ENCODE measurements around the gene ADI1.
A peak's percentile ranks its signal among the peaks of the same experiment; 100 is the strongest.

The ADI1 gene

GRCh38 chr2:3519255-3520205 lies at the start of gene ADI1:
Gene ADI1, minus strand, starts transcription at chr2:3519531. Its CDS starts 44 bp downstream, at chr2:3519487.
- peak; percentile 81 for DNase-seq (ENCODE audit: low read depth)

- no peak for DNase-seq (ENCODE audit: low read depth)
Observed at GRCh38 chr2:3566806-3567205, 47.5 kb upstream of the ADI1 start.

GRCh38 chr2:3565117-3565516 lies 45.8 kb upstream of the ADI1 start:
- no peak for DNase-seq (ENCODE audit: low read depth)

GRCh38 chr2:3563521-3563976 lies 44.2 kb upstream of the ADI1 start:
- no peak for DNase-seq (ENCODE audit: low read depth)

DNA sequence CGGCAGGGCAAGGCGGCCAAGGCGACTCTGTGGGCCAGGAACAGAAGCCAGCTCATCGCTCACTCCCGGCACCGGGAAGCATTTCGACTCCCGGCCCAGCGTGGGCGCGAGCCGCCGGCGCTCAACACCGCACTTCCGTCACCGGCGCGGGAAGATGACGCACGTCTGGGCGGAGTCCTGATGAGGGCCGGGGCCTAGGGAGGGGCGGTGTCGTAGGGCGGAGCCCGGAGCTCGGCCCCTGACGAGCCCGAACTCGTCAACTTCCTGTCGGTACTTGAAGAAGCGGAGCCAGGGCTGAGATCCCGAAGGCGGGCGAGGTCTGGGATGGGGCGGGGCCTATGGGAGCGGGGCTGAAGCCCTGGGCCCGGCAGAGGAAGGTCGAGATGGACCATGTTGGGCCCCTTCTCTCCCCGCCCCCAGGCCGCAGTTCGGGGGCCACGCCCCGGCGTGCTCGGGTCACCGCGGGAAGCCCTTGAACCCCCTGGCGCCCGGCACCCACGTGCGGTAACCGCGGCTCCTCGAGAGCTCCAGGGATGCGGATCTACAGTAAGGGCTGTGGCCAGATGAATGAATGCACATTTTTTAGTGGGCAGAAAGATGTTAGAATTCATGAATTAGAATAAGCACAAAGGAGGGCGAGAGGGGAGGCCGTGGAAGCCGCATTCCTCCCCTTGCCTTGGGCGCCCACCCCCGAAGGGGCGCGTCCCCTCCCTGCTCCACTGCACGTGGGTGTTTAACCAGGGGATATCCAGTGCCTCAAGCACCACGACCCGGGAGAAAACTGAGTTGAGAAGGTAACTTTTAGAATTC lies 39.1 kb upstream of the ADI1 start, which contains the start of gene RNASEH1:
RNASEH1 (minus strand) TSS at position 129 of the 810 bp plus-strand sequence; CDS start at position 56, 73 bp downstream.
- DNase-seq (ENCODE audit: low read depth) = peak; percentile 99

DNA sequence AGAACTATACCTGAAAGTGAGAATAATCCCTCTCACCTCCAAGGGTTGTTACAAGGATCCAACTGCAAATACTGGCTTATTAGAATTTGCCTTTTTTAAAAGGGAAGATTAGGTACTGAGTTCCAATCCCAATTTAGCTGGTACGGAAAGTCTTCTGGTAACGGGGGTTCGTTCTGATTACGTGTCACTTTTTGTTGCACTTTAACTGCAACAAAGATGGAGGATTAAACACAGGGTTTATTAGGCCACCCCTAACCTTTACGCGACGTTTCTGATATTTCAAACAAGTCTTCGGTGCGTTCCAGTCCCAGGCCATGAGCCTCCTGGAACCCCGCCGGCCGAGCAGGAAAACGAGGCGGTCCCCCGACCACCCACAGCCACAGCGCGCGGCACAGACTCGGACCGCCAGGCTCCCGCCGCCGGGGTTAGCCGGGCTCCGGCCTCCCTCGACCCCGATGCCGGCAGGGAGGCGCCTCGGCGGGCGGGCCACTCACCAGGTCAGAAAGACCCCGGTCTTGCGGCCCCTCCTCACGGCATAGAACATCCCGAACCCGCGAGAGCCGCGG lies 38.4 kb upstream of the ADI1 start:
- DNase-seq (ENCODE audit: low read depth) = peak; percentile 22

- no peak for DNase-seq (ENCODE audit: low read depth)
Observed at GRCh38 chr2:3553946-3554345, 34.6 kb upstream of the ADI1 start.

GRCh38 chr2:3547915-3548314 lies 28.6 kb upstream of the ADI1 start:
- DNase-seq (ENCODE audit: low read depth) = peak; percentile 31

DNA sequence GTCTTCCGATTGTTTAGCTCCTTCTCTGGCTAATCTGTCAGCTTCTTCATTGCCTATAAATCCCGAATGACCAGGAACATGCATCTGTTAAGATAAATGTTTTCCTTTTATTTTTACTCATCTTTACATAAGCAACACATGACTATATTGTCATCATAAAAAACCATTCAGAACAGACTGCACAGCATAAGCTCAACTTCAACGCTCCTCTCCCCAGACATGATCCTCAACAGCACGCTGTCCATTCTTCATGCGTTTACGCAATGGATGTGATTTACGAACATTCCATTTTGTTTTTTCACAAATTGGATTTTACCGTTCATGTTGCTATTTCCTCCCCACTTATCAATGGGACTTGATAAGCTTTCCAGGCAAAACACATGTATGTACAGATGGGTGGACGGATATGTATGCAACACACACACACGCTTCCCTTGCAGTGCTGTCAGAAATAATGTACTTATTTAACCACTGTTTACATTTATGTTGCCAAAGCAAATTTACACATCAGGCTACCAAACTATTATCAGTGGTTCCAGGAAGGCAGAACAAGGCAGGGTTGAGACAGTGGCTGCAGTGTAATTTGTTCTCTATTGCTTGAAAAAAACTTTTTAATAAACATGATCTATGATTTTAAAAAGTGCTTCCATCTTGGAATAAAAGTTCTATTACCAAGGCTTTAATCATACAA lies 26.6 kb upstream of the ADI1 start:
- no peak for DNase-seq (ENCODE audit: low read depth)

GRCh38 chr2:3543023-3543683 lies 23.8 kb upstream of the ADI1 start:
- DNase-seq (ENCODE audit: low read depth) = no peak

GRCh38 chr2:3542107-3542506 lies 22.8 kb upstream of the ADI1 start:
- no peak for DNase-seq (ENCODE audit: low read depth)

- DNase-seq (ENCODE audit: low read depth) = no peak
Observed at GRCh38 chr2:3539836-3540235, 20.5 kb upstream of the ADI1 start.

DNA sequence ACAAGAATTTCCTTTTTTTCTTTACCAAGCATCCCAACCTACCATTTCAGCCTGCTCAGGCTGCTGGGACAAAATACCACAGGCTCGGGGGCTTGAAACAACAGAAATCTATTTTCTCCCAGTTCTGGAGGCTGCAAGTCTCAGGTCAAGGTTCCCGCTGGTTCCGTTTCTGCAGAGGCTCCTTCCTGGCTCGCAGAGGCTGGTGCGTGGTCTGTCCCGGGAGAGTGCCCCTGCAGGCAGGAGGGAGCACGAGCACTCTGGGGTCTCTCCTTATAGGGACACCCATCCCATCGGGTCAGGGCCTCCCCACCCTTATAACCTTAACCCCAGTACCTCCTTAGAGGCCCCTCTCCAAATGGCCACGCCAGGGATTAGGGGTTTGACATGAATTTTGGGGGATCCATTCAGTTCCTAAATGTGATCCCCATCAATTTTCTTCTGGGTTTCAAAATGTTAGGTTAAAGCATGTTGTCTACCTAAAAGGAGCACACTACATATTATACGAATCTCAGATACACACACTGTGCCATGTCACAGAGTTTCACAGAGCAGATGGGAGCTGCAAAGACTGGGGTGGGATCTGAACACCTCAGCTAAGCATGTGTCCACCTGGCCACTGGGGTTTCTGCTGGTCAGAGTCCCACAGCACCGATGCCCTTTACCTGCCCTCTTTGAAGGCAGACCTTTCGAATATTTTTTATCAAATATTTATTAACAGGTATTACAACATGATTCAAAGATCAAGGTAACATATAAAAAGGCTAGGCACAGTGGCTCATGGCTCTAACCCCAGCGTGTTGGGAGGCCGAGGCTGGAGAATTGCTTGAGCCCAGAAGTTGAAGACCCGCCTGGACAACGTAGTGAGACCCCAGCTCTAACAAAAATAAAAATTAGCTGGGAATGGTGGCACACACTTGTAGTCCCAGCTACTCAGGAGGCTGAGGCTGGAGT lies 17.6 kb upstream of the ADI1 start:
- DNase-seq (ENCODE audit: low read depth) = peak; percentile 74

DNA sequence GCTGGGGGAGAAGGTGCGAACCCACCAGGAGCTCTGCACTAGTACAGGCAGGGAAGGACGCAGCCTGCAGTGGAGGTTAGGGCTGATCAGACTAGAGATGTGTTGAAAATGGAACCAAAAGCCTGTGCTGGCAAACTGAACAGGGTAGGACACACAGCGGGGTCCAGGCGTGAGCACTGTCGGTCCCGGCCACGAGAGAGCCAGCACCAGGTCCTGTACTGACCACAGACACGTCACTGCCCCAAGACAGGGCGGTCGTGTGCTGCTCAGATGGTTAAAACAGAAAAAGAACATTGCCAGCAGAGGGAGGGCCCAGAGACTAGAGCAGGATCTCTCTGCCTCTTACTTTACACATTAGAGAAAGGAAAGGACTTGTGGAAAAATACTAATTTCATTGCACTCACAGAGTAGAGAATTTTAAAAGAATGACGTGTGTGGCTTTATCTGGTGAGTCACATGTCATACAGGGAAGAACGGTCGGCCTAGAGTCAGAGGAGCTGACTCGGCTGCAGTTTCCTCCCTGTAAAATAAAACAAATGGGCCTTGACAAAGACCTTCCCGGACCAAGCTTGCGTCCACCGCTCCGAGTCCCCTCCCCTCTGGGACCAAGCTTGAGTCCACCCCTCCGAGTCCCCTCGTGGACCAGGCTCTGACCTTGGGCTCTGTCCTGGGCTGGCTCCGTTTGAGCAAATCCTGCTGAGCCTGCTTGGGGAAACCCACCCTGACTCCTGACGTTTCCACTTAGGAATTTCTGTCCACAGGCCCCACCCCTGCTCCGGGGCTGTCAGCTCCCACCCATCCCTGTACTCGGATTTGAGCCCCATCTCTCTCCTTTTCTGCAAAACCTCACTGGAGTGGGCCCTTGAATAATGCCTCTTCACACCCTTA lies 16.7 kb upstream of the ADI1 start:
- DNase-seq (ENCODE audit: low read depth) = peak; percentile 92

DNA sequence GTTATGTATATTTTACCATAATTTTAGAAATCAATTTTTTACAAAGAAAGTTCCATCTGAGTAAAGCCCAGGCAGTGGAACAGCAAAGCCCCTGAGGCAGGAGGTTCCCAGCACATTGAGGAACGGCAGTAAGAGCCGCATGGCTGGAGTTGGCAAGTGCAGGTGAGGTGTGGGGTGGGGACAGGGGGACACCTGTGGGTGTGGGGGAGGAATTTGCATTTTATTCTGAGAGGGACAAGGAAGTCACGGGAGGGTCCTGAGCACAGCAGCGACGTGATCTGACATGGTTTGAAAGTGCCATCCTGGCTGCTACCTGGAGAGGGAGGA lies 16.1 kb upstream of the ADI1 start:
- no peak for DNase-seq (ENCODE audit: low read depth)

GRCh38 chr2:3534251-3534814 lies 15.0 kb upstream of the ADI1 start:
- no peak for DNase-seq (ENCODE audit: low read depth)

GRCh38 chr2:3533836-3534235 lies 14.5 kb upstream of the ADI1 start:
- no peak for DNase-seq (ENCODE audit: low read depth)

DNA sequence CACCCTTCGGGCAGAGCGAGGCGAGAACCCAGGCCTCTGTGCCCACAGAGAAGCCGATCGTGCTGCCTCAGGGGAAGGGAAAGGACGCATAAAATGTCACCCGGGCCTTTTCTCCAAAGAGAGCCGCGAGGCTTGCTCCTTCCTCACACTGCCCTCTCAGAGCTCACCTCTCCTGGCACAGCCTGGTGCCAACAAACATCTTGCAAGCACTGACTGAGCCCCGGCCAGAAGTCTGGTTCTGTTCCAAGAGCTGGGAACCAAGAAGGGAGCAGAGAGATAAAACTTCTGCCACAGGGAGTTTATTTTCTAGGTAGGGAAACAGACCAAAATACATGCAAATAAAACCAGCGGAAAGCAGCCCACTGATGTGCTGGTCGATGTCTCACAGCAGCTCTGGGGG lies 13.6 kb upstream of the ADI1 start:
- DNase-seq (ENCODE audit: low read depth) = no peak

All from ELR (cell line).